ENCODE results near the gene RTP5. TPM values are rescaled to one million over a fixed set of nuclear protein-coding genes. Genes with fewer than 3 reads are reported as not detected.

Gene RTP5
- total and polyA plus RNA-seq, 2 donors (not counting 3 experiments of a cell fraction or from before 2014, with no cell fraction given): not detected

GRCh38 chr2:241910604-241911520, 41.3 kb downstream of the RTP5 start:
- intact Hi-C loops (cut with micrococcal nuclease) (no loop called here), dilution Hi-C loops (cut with MboI; ENCODE audit: extremely low pct_ligation_motif_present, low sequenced_read_pairs) (no loop called here)
- H3K4me3 ChIP-seq (replicated peaks in 1 of 3; ENCODE audit: insufficient read depth in 1 of 3, low read depth in 1 of 3, low read length in 3 of 3): no peak overlapping the region
- no peak overlapping the region for H3K4me2 ChIP-seq (ENCODE audit: insufficient read depth, low read length)
- no peak for TF ChIP-seq CTCF (IDR thresholded peaks at IDR 0.05; ENCODE audit: extremely low read depth in 1 of 2, insufficient read depth in 1 of 2, low read depth in 1 of 2, low read length in 2 of 2)
- no peak for TF ChIP-seq POLR2AphosphoS5 (IDR thresholded peaks at IDR 0.05; ENCODE audit: insufficient read depth, low read depth, low read length)
- TF ChIP-seq GATA2 (IDR thresholded peaks at IDR 0.05; ENCODE audit: insufficient read depth, insufficient read length, low read depth, low read length): no peak
- TF ChIP-seq EZH2 (IDR thresholded peaks at IDR 0.05; ENCODE audit: borderline replicate concordance, low read depth, low read length, severe bottlenecking): no peak
- no peak for TF ChIP-seq MYC (IDR thresholded peaks at IDR 0.05; ENCODE audit: low read depth, low read length)
- TF ChIP-seq POLR2A (IDR thresholded peaks at IDR 0.05; ENCODE audit: low read depth, low read length): no peak
- TF ChIP-seq JUN (IDR thresholded peaks at IDR 0.05; ENCODE audit: borderline replicate concordance, insufficient read depth, insufficient read length, low read depth): no peak
- TF ChIP-seq FOS (IDR thresholded peaks at IDR 0.05; ENCODE audit: borderline replicate concordance, insufficient read depth, low read length): no peak
- ChIA-PET CTCF (no interaction called here), POLR2A (no interaction called here)
- no peaks in the 10 kb centered on the region for H4K20me1 ChIP-seq (replicated peaks; ENCODE audit: control insufficient read depth, extremely low read depth, insufficient read depth, low read length)
- no peak overlapping the region for H3K9ac ChIP-seq (replicated peaks; ENCODE audit: extremely low read depth, insufficient read depth, low read length)
- no peaks in the 10 kb centered on the region for H3K27me3 ChIP-seq (ENCODE audit: control insufficient read depth in 2 of 2, insufficient read depth in 2 of 2, low read length in 2 of 2)
- H3K79me2 ChIP-seq (ENCODE audit: control insufficient read depth, insufficient read depth, low read length): no peaks in the 10 kb centered on the region
- FAIRE-seq (no peak), DNase-seq (ENCODE audit: low read depth, low spot score) (no peak)
- H3K27ac ChIP-seq (ENCODE audit: insufficient read depth, low read depth, low read length): no peak overlapping the region
- H3K9me1 ChIP-seq (replicated peaks; ENCODE audit: control insufficient read depth, extremely low read depth, insufficient read depth, low read length): no peaks in the 10 kb centered on the region
- BruUV-seq (replicated peaks): no TSS peak
- no peaks in the 10 kb centered on the region for H3K4me1 ChIP-seq (ENCODE audit: control insufficient read depth, extremely low read depth, insufficient read depth, low read length)
- no peaks in the 10 kb centered on the region for H3K9me3 ChIP-seq (replicated peaks; ENCODE audit: control insufficient read depth, insufficient read depth, low read length)
- H2AFZ ChIP-seq (ENCODE audit: low read depth, low read length): no peak overlapping the region
- H3K36me3 ChIP-seq (ENCODE audit: control insufficient read depth in 2 of 2, extremely low read depth in 1 of 2, insufficient read depth in 2 of 2, low read length in 2 of 2): no peaks in the 10 kb centered on the region
